Hematopoietic multipotent progenitor cell treated with erythropoietin and hydrocortisone succinate and interleukin-3 and kit ligand, for 17 days (in vitro differentiated cells): ENCODE results near the gene PRKAR1B.

Experiments used
- DNase-seq: peaks from one replicate; pipeline ENCODE4 v3.0.0-alpha.2; 2015; ENCODE audit warnings: low spot score

Gene PRKAR1B

GRCh38 chr7:691361-692045, 35.6 kb downstream of the PRKAR1B start:
- no peak for DNase-seq

GRCh38 chr7:690478-691360, 36.4 kb downstream of the PRKAR1B start:
- no peak for DNase-seq

GRCh38 chr7:685540-685939, 41.5 kb downstream of the PRKAR1B start:
- DNase-seq = no peak

- DNase-seq = no peak
Observed at GRCh38 chr7:684416-684815, 42.7 kb downstream of the PRKAR1B start.

GRCh38 chr7:683526-684205, 43.4 kb downstream of the PRKAR1B start:
- no peak for DNase-seq

DNA sequence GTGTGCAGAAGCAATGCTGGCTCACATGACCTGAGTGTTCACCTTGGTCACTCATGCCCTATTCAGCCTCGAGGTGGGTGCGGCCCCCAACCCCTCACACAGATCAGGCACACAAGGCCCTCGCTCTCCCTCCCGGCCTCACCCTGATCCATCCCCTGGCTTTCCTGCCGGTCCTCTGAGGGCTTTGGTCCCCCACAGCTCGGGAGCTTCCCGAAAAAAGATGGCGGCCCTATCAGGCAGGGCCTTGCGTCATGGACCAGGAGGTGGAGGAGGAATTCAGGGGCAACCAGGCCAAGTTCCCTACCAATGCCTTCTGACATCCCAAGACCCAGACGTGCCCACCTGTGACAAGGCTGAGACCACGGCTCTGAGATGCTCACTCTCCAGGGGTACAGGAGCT, 44.3 kb downstream of the PRKAR1B start:
- DNase-seq = no peak

DNA sequence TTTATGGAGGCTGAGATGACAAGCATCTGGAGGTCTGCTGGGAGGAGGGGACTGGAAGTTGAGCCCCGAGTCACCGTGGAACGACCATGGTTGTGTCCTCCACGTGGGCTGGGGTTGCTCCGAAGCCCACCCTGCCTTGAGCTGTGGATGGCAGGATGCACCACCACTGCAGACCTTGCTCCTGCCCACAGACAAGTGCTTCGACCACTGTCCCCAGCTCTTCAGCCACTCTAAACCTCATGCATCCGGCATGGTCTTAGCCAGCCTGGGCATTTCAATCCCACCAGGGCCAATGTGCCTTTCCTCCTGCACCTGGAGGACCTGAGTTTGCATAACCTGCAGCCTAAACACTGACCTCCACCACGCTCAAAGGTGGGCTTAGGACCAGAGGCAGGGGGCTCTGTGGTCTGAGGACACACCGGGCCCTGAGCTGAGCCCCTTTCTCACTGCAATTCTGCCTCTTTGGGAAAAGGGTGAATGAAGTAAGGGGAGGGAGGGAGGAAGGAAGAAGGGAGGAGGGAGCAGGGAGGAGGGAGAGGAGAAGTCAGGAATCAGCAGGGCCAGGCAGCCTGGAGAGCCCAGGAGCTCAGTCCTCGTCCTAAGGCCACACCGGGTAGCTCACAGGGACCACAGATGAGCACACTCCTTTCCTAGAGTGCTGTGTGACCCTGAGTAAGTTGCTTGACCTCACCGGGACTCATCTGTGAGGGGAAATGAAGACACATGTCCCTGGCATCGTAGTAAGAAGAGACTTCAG, 45.4 kb downstream of the PRKAR1B start:
- no peak for DNase-seq

GRCh38 chr7:680411-681127, 46.5 kb downstream of the PRKAR1B start:
- no peak for DNase-seq

DNA sequence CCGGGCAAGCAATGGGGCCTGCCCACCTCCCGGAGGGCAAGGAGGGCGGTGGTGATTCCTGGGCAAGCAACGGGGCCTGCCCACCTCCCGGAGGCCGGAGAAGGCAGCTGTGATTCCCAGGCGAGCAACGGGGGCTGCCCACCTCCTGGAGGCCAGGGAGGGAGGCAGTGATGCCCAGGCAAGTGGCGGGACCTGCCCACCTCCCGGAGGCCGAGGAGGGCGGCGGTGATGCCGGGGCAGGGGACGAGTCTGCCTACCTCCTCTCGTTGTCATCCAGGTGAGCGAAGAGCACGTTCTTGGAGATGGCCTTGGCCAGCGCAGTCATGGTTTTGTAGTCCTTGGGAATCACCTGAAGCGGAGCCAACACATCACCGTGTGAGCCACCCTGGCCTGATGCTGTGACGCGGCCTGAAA, 50.1 kb downstream of the PRKAR1B start:
- no peak for DNase-seq

GRCh38 chr7:676246-676971, 50.7 kb downstream of the PRKAR1B start:
- no peak for DNase-seq

GRCh38 chr7:674454-675410, 52.3 kb downstream of the PRKAR1B start:
- DNase-seq = no peak

DNA sequence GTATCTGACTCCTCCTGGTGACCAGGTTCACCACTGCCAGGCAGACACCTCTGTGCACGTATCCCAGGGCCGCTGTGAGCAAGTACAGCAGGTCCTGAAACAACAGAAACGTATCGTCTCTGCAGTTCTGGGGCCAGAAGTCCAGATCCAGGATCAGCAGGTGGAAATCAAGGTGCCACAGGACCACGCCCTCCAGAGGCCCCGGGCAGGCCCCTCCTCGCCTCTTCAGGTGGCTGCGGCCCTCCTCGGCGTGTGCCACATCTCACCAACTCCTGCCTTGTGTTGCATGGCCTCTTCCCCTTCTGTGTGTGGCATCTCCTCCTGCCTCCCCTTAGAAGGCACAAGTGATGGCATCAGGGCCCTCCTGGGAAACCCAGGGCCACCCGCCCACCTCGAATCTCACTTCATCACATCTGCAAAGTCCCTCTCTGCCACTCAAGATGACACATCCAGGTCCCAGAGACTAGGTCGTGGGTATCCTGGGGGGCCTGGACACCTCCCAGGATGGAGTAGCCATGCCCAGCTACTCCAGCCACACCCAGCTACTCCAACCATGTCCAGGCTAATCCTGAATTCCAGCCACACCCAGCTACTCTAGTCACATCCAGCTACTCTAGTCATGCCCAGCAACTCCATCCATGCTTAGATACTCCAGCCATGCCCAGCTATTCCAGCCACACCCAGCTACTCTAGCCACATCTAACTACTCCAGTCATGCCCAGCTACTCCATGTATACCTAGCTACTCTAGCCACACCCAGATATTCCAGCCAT, 53.2 kb downstream of the PRKAR1B start:
- DNase-seq = no peak

GRCh38 chr7:672891-673290, 54.2 kb downstream of the PRKAR1B start:
- no peak for DNase-seq

- DNase-seq = no peak
Observed at GRCh38 chr7:671415-672042, 55.6 kb downstream of the PRKAR1B start.

GRCh38 chr7:670501-671390, 56.3 kb downstream of the PRKAR1B start:
- DNase-seq = no peak

GRCh38 chr7:668958-669357, 58.1 kb downstream of the PRKAR1B start:
- no peak for DNase-seq
